Gastrocnemius medialis (tissue), 4 donors: Measurements from ENCODE around the gene MOGAT2.

ENCODE experiments used
- CTCF ChIP-seq, 5 experiments: fragments of 450-650 bp in 3 of 5; fragments of 200-600 bp in 2 of 5; sonication (generic) in 2 of 5; IDR thresholded peaks in 4 of 5; conservative IDR thresholded peaks in 1 of 5; 1 replicate in 4 of 5; 2 replicates in 1 of 5; pipeline ENCODE4 v1.5.1; 2016 to 2019; ENCODE audit warnings: antibody characterized with exemption in 5 of 5, mild to moderate bottlenecking in 3 of 5, moderate library complexity in 3 of 5
- POLR2A ChIP-seq, 2 donors: fragments of 450-650 bp; IDR thresholded peaks; one replicate each; pipeline ENCODE4 v1.6.1; 2017; ENCODE audit warnings: antibody characterized with exemption in 2 of 2, mild to moderate bottlenecking in 2 of 2, moderate library complexity in 2 of 2

DNA sequence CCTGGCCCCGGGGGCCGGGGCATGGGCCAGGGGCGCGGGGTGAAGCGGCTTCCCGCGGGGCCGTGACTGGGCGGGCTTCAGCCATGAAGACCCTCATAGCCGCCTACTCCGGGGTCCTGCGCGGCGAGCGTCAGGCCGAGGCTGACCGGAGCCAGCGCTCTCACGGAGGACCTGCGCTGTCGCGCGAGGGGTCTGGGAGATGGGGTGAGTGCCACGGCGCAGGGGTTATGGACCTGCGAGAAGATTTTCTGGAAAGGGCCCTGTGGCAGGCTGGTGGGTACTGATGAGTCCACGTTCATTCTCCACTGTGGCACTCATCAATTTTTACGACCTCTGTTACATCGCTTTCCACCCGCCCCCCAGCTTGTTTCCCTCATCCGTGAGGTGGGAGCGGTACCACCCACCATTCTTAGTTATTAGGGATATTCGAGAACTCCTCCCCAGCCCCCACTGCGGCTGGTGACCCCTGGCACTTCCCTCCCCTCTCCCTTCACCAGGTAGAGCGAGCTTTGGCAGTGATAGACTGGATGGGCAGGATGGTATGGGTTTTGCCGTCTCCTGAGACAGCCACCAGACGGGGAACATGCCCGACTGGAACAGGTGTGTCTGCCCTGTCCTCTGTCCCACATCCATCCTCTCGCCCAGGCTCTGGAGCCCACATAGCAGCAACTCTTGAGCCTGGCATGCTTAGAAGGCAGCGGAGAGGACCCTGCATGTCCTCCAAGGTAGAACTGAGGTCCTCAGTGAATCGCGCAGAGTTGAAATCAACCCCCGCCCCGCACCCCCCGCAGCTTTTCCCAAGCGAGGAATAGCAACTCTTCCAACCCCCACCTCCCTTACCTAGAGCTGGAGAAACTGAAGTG, 51.5 kb downstream of the MOGAT2 start:
- TF ChIP-seq CTCF (IDR thresholded peaks at IDR 0.05 in 4 of 5, conservative IDR thresholded peaks at IDR 0.05 in 1 of 5) (no peak), POLR2A (IDR thresholded peaks at IDR 0.05) (no peak)
